ENCODE results near the gene CELF3.

Gene CELF3

DNA sequence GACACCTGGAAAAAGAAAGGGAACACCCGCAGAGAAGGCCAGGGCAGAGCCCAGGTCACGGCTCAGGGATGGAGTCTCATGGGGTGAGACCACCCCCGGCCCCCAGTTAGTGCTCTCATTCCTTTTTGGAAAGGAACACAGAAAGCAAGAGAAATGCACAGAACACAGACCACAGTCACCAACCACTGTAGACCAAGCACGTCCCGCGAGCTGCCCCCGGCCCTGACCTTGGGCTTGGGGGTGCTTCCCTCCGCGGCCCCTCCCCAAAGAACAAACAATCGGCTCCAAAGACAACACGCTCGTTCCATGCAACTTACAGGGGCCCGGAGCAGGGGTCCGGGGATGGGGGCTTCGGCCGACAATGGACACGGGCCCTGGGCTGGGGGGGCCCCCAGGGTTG lies 12.8 kb downstream of the CELF3 start:
- no peak for DNase-seq (ENCODE audit: low spot score)
- TF ChIP-seq, protein P1, sequence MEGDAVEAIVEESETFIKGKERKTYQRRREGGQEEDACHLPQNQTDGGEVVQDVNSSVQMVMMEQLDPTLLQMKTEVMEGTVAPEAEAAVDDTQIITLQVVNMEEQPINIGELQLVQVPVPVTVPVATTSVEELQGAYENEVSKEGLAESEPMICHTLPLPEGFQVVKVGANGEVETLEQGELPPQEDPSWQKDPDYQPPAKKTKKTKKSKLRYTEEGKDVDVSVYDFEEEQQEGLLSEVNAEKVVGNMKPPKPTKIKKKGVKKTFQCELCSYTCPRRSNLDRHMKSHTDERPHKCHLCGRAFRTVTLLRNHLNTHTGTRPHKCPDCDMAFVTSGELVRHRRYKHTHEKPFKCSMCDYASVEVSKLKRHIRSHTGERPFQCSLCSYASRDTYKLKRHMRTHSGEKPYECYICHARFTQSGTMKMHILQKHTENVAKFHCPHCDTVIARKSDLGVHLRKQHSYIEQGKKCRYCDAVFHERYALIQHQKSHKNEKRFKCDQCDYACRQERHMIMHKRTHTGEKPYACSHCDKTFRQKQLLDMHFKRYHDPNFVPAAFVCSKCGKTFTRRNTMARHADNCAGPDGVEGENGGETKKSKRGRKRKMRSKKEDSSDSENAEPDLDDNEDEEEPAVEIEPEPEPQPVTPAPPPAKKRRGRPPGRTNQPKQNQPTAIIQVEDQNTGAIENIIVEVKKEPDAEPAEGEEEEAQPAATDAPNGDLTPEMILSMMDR (IDR thresholded peaks at IDR 0.05): no peak
- H3K4me3 ChIP-seq: no peak overlapping the region
- no peak overlapping the region for H3K27ac ChIP-seq

- DNase-seq (ENCODE audit: low spot score): no peak
- TF ChIP-seq, protein P1 (IDR thresholded peaks at IDR 0.05): no peak
- no peak overlapping the region for H3K27ac ChIP-seq
- no peak overlapping the region for H3K4me3 ChIP-seq
Observed at GRCh38 chr1:151702936-151703335, 13.7 kb downstream of the CELF3 start.

GRCh38 chr1:151701515-151701914 lies 15.1 kb downstream of the CELF3 start:
- DNase-seq (ENCODE audit: low spot score): no peak
- TF ChIP-seq, protein P1 (IDR thresholded peaks at IDR 0.05): no peak
- H3K27ac ChIP-seq: no peak overlapping the region
- no peak overlapping the region for H3K4me3 ChIP-seq

- Histone ChIP-seq H3K4me3 (no peak overlapping the region), H3K27ac (no peak overlapping the region)
- TF ChIP-seq, protein P1 (IDR thresholded peaks at IDR 0.05): no peak
- DNase-seq (ENCODE audit: low spot score): no peak
Observed at GRCh38 chr1:151693057-151693651, 23.4 kb downstream of the CELF3 start.

DNA sequence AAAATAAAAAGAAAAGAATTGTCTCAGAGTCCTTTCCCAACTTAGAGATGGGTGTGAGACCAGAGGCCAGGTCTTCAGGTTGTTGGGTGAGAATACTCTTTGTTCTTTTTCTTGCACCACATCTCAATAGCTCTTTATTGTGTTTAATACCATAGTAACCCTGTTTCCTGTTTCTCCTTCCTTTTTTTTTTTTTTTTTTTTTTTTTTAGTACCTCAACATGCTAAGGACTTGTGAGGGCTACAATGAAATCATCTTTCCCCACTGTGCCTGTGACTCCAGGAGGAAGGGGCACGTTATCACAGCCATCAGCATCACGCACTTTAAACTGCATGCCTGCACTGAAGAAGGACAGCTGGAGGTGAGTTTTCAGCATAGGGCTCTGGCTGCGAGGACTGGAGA lies 24.4 kb downstream of the CELF3 start:
- no peak for DNase-seq (ENCODE audit: low spot score)
- TF ChIP-seq, protein P1 (IDR thresholded peaks at IDR 0.05): no peak
- H3K27ac ChIP-seq: no peak overlapping the region
- no peak overlapping the region for H3K4me3 ChIP-seq

- TF ChIP-seq, protein P1 (IDR thresholded peaks at IDR 0.05): no peak
- Histone ChIP-seq H3K4me3 (no peak overlapping the region), H3K27ac (no peak overlapping the region)
- DNase-seq (ENCODE audit: low spot score): no peak
Observed at GRCh38 chr1:151689494-151689893, 27.1 kb downstream of the CELF3 start.

- DNase-seq (ENCODE audit: low spot score): no peak
- TF ChIP-seq, protein P1 (IDR thresholded peaks at IDR 0.05): no peak
Observed at GRCh38 chr1:151686561-151686960, 30.0 kb downstream of the CELF3 start.

More at GRCh38 chr1:151686561-151686960, 30.0 kb downstream of the CELF3 start:
- Histone ChIP-seq H3K27ac (no peak overlapping the region), H3K4me3 (no peak overlapping the region)

All from coronary artery (tissue), 2 donors.